ENCODE measurements around the gene SSTR4. TPM values are rescaled to one million over a fixed set of nuclear protein-coding genes. Genes with fewer than 3 reads are reported as not detected.

Gene SSTR4
- total and polyA plus RNA-seq, 9 of the 15 experiments (the other 6 are each of a cell fraction or from before 2014, with no cell fraction given), result not detected

DNA sequence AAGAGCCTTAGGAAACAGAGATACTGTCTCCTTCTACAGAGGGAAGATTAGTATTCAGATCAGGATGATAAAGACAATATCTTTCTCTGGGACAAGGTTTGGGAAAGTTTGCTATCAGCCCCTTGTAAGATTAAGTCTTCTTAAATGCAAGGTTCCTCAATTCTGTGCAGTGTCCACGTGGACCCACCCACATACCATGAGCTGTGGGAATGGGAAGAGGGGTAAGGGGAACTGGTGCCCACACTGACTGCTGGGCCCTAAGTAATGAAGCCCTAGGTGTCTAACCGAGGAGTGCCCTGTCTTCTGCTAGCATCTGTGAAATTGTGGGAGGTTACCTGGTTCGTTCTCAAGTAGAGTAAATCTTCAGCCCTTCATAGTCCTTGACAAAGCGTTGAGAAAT, 5.8 kb upstream of the SSTR4 start (continued):
- TF ChIP-seq ZNF12 (CRISPR knock-in tag; IDR thresholded peaks at IDR 0.05) (no peak), MCM5 (IDR thresholded peaks at IDR 0.05; ENCODE audit: low read depth) (no peak), ATF7 (IDR thresholded peaks at IDR 0.05) (no peak), ZNF75A (CRISPR knock-in tag; IDR thresholded peaks at IDR 0.05) (no peak), NCOR1 (IDR thresholded peaks at IDR 0.05) (no peak)
- TF ChIP-seq, protein P1, sequence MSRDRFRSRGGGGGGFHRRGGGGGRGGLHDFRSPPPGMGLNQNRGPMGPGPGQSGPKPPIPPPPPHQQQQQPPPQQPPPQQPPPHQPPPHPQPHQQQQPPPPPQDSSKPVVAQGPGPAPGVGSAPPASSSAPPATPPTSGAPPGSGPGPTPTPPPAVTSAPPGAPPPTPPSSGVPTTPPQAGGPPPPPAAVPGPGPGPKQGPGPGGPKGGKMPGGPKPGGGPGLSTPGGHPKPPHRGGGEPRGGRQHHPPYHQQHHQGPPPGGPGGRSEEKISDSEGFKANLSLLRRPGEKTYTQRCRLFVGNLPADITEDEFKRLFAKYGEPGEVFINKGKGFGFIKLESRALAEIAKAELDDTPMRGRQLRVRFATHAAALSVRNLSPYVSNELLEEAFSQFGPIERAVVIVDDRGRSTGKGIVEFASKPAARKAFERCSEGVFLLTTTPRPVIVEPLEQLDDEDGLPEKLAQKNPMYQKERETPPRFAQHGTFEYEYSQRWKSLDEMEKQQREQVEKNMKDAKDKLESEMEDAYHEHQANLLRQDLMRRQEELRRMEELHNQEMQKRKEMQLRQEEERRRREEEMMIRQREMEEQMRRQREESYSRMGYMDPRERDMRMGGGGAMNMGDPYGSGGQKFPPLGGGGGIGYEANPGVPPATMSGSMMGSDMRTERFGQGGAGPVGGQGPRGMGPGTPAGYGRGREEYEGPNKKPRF (IDR thresholded peaks at IDR 0.05; ENCODE audit: low read depth, low read length), result no peak
- TF ChIP-seq, protein P2, sequence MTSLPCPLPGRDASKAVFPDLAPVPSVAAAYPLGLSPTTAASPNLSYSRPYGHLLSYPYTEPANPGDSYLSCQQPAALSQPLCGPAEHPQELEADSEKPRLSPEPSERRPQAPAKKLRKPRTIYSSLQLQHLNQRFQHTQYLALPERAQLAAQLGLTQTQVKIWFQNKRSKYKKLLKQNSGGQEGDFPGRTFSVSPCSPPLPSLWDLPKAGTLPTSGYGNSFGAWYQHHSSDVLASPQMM (CRISPR knock-in tag; IDR thresholded peaks at IDR 0.05), result no peak

DNA sequence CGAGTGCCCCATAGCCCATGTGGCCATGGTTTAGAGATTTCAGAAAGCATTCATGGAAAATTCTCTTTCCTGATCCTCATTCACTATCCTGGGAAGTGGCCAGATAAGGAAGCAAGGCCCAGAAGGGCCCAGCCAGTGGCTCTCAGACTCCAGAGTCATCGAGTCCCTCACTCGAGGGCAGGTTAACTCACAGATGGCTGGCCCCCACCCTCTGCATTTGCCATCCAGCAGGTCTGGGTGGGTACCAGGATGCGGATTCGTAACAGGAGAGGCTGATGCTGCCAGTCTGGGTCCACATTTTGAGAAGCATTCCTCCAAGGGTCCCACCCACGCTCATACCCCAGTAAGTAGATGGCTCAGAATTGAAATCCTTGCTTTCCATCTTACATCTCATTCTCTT, 3.8 kb upstream of the SSTR4 start:
- Histone ChIP-seq H3K9ac (ENCODE audit: insufficient read depth in 1 of 2, low read depth in 2 of 2, low read length in 2 of 2) (no peak overlapping the region), H3K9me1 (ENCODE audit: control insufficient read depth, insufficient read depth, low read length) (no peaks in the 10 kb centered on the region), H3K4me1 (replicated peaks in 1 of 2; ENCODE audit: control insufficient read depth in 2 of 2, insufficient read depth in 2 of 2, low read length in 2 of 2) (no peaks in the 10 kb centered on the region; a peak in 2 of 5 replicates), H2AFZ (ENCODE audit: low read depth, low read length) (no peak overlapping the region), H3K36me3 (ENCODE audit: control insufficient read depth, insufficient read depth, low read length) (no peaks in the 10 kb centered on the region), H4K20me1 (replicated peaks; ENCODE audit: control insufficient read depth, insufficient read depth, low read length) (no peaks in the 10 kb centered on the region), H3K4me3 (no peak overlapping the region), H3K4me2 (ENCODE audit: insufficient read depth, low read length) (no peak overlapping the region), H3K27me3 (ENCODE audit: control insufficient read depth in 2 of 2, insufficient read depth in 2 of 2, low read length in 2 of 2) (peaks cover 0 to 13% of the 10 kb centered on the region in 2 experiments; a peak in 2 of 5 replicates), H3K79me2 (ENCODE audit: control insufficient read depth, insufficient read depth, low read length) (no peaks in the 10 kb centered on the region), H3K27ac (ENCODE audit: extremely low read depth, low read depth, low read length) (no peak overlapping the region), H3K9me3 (replicated peaks; ENCODE audit: control insufficient read depth, insufficient read depth, low read depth, low read length) (no peaks in the 10 kb centered on the region)
- no TSS peak for BruUV-seq (replicated peaks)
- ATAC-seq (no peak), FAIRE-seq (no peak), DNase-seq (ENCODE audit: extremely low read depth in 1 of 4, low spot score in 3 of 4) (no peak)
- ChIA-PET CTCF (ENCODE audit: low intra/inter-chr PET ratio) (no interaction called here), POLR2A (no interaction called here)
- intact Hi-C loops (cut with micrococcal nuclease) (no loop called here), in situ Hi-C loops (cut with MboI) (no loop called here)
- whole genome bisulfite sequencing (ENCODE audit: insufficient coverage, low coverage, missing lambda C conversion rate), result 14% methylated on average over 6 of the region's 6 CpGs
- TF ChIP-seq ZNF134 (CRISPR knock-in tag; conservative IDR thresholded peaks at IDR 0.05), result no peak
- no peak for TF ChIP-seq SP1 (CRISPR knock-in tag; IDR thresholded peaks at IDR 0.05)
